HL-60 (cell line): ENCODE measurements around the gene PLPPR4.

Experiments used
- DNase-seq, 2 experiments: peaks; one replicate each; pipeline ENCODE4 v3.0.0-alpha.2; 2010 to 2020; ENCODE audit warnings: low read depth in 1 of 2, low spot score in 1 of 2
- H3K27ac ChIP-seq: fragments of 250-450 bp; sonication (Bioruptor Pico); replicated peaks from 2 replicates; pipeline ENCODE4 v1.5.1; 2020; ENCODE audit warnings: mild to moderate bottlenecking, moderate library complexity
- H3K27me3 ChIP-seq: fragments of 250-450 bp; sonication (Bioruptor Pico); 2 replicates; pipeline ENCODE4 v1.5.1; 2021; ENCODE audit warnings: mild to moderate bottlenecking, moderate library complexity; ENCODE audit not compliant: insufficient read depth, poor library complexity, severe bottlenecking
- H3K4me3 ChIP-seq: replicated peaks from 2 replicates; pipeline ENCODE4 v1.5.1; 2011; ENCODE audit warnings: mild to moderate bottlenecking, control low read depth, low read length; ENCODE audit not compliant: insufficient read depth
- CTCF ChIP-seq: IDR thresholded peaks from one replicate; pipeline ENCODE4 v1.5.1; 2011; ENCODE audit warnings: low read length, control low read depth, inconsistent platforms; ENCODE audit not compliant: insufficient read depth
- GABPA ChIP-seq: IDR thresholded peaks from 2 replicates; pipeline ENCODE4 v1.6.1; 2012; ENCODE audit warnings: low read depth
- POLR2AphosphoS5 ChIP-seq: IDR thresholded peaks from 2 replicates; pipeline ENCODE4 v1.6.1; 2012; ENCODE audit warnings: low read depth
- SPI1 ChIP-seq: IDR thresholded peaks from 2 replicates; pipeline ENCODE4 v1.6.1; 2012; ENCODE audit warnings: low read depth, mild to moderate bottlenecking, borderline replicate concordance
- TF ChIP-seq, protein P1 (sequence below): IDR thresholded peaks from 2 replicates; pipeline ENCODE4 v1.6.1; 2012; ENCODE audit warnings: low read depth; ENCODE audit not compliant: insufficient replicate concordance

PLPPR4 gene

GRCh38 chr1:99247199-99247598 is 17.1 kb upstream of the PLPPR4 start:
- Histone ChIP-seq H3K4me3 (no peak overlapping the region), H3K27ac (no peak overlapping the region)
- no peak for DNase-seq

GRCh38 chr1:99250728-99251127 is 13.6 kb upstream of the PLPPR4 start:
- DNase-seq = peak; percentile 9 to 17
- H3K27ac ChIP-seq = no peak overlapping the region
- H3K4me3 ChIP-seq = no peak overlapping the region
- TF ChIP-seq SPI1 (no peak), POLR2AphosphoS5 (no peak), CTCF (no peak), GABPA (no peak)
- TF ChIP-seq, protein P1, sequence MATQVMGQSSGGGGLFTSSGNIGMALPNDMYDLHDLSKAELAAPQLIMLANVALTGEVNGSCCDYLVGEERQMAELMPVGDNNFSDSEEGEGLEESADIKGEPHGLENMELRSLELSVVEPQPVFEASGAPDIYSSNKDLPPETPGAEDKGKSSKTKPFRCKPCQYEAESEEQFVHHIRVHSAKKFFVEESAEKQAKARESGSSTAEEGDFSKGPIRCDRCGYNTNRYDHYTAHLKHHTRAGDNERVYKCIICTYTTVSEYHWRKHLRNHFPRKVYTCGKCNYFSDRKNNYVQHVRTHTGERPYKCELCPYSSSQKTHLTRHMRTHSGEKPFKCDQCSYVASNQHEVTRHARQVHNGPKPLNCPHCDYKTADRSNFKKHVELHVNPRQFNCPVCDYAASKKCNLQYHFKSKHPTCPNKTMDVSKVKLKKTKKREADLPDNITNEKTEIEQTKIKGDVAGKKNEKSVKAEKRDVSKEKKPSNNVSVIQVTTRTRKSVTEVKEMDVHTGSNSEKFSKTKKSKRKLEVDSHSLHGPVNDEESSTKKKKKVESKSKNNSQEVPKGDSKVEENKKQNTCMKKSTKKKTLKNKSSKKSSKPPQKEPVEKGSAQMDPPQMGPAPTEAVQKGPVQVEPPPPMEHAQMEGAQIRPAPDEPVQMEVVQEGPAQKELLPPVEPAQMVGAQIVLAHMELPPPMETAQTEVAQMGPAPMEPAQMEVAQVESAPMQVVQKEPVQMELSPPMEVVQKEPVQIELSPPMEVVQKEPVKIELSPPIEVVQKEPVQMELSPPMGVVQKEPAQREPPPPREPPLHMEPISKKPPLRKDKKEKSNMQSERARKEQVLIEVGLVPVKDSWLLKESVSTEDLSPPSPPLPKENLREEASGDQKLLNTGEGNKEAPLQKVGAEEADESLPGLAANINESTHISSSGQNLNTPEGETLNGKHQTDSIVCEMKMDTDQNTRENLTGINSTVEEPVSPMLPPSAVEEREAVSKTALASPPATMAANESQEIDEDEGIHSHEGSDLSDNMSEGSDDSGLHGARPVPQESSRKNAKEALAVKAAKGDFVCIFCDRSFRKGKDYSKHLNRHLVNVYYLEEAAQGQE = no peak
- no peaks in the 10 kb centered on the region for H3K27me3 ChIP-seq

More at GRCh38 chr1:99247199-99247598, 17.1 kb upstream of the PLPPR4 start:
- no peaks in the 10 kb centered on the region for H3K27me3 ChIP-seq
- TF ChIP-seq CTCF (no peak), GABPA (no peak), SPI1 (no peak), POLR2AphosphoS5 (no peak)
- TF ChIP-seq, protein P1 = no peak

GRCh38 chr1:99251308-99251707 is 13.0 kb upstream of the PLPPR4 start:
- no peak for DNase-seq
- Histone ChIP-seq H3K4me3 (no peak overlapping the region), H3K27me3 (no peaks in the 10 kb centered on the region), H3K27ac (no peak overlapping the region)
- no peak for TF ChIP-seq CTCF
- no peak for TF ChIP-seq GABPA
- TF ChIP-seq POLR2AphosphoS5 = no peak
- TF ChIP-seq, protein P1 = no peak
- no peak for TF ChIP-seq SPI1
